Measurements from ENCODE around the gene ADO.

- TF ChIP-seq CTCF (IDR thresholded peaks at IDR 0.05) (no peak), E2F1 (CRISPR knock-in tag; IDR thresholded peaks at IDR 0.05) (no peak)
Measured at GRCh38 chr10:62790571-62790970, 13.9 kb upstream of the ADO start.

Data from WTC11 (cell line).